ENCODE measurements around the gene MGAT1.
"Not testable (repeated sequence)": the region's sequence is repeated elsewhere in the genome, so short reads cannot be mapped to it uniquely, and the experiment has no call there.

MGAT1 gene

DNA sequence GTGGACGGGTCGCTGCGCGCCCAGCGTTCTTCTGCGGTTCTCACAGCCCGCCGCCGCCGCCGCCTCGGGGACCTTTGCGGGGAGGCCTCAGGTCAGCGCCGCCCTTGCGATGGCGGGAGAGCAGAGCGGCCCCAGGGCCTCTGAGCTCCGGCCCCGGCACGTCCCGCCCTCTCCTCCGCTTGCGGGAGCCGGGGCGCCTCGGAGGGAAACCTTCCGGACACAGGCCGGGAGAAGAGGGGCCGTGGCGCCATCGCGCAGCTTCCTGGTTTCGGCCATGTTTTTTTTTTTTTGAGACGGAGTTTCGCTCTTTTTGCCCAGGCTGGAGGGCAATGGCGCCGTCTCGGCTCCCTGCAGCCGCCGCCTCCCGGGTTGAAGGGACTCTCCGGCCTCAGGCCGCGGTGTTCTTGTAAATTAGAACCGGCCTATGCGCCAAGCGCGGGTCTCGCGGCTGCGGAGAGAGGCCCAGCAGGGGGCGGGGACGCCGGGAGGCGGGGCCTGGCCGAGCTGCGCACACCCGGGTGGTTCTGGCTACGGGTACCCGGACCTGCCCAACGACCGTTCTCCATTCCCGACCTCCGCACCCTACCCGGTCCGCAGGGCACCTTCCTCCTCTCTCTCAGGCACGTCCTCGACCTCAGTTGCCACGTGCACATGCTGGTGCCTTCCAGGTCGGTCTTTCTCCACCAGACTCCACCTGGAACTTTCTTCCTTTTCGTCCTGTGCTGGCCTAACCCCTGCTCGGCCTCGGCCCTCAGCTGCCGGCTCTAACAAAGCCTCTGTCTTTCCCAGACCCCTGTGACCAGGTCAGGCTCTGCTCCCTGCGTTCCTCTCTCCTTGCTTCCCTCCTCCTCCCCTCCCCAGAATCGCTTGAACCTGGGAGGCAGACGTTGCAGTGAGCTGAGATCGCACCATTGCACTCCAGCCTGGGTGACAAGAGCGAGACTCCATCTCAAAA is 28.8 kb upstream of the MGAT1 start:
- DNase-seq (ENCODE audit: low read depth): no peak
- peak overlapping the region; percentile 68 for H3K4me3 ChIP-seq (ENCODE audit: control insufficient read depth, low read depth, low read length)
- TF ChIP-seq, protein P1, sequence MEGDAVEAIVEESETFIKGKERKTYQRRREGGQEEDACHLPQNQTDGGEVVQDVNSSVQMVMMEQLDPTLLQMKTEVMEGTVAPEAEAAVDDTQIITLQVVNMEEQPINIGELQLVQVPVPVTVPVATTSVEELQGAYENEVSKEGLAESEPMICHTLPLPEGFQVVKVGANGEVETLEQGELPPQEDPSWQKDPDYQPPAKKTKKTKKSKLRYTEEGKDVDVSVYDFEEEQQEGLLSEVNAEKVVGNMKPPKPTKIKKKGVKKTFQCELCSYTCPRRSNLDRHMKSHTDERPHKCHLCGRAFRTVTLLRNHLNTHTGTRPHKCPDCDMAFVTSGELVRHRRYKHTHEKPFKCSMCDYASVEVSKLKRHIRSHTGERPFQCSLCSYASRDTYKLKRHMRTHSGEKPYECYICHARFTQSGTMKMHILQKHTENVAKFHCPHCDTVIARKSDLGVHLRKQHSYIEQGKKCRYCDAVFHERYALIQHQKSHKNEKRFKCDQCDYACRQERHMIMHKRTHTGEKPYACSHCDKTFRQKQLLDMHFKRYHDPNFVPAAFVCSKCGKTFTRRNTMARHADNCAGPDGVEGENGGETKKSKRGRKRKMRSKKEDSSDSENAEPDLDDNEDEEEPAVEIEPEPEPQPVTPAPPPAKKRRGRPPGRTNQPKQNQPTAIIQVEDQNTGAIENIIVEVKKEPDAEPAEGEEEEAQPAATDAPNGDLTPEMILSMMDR (IDR thresholded peaks at IDR 0.05; ENCODE audit: control insufficient read depth, insufficient read depth, low read depth, low read length, missing control alignments): no peak

DNA sequence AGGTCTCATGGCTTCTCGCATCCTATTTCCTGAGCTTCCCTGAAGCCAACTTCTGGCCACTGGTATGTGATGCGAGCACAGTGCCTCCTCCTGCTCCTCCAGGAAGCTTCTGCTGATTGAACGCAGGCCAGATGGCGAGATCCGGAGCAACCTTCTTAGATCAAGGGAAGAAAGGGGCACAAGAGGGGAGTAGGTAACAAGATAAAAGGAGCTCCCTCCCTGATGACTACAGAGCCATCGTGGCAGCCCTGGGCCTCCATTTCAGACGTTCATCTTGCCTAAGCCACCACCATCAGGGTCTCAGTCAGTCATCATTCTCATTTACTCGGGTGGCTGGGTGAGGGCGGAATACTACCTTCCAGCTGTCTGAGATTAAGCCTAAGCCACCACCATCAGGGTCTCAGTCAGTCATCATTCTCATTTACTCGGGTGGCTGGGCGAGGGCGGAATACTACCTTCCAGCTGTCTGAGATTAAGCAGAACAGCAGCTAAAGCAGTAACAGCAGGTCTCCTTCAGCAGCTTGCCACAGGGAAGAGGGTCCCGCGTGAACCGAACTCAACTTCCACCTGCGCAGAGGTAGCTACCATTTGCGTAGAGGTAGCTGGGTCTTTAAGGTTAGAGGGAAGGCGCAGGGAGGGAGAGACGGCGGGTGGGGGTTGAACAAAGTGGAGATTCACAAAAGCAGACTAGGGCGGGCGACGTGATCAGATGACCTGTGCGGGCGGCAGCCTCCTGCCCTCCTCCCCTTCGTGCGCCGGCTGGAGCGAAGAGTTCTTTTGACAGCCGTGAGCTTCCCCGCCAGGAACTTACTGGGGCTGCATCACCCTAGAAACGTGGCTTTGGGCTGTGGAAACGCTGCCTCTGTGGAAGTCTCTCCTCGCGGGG is 27.9 kb upstream of the MGAT1 start:
- H3K4me3 ChIP-seq (ENCODE audit: control insufficient read depth, low read depth, low read length): peak overlapping the region; percentile 68
- DNase-seq (ENCODE audit: low read depth): no peak

DNA sequence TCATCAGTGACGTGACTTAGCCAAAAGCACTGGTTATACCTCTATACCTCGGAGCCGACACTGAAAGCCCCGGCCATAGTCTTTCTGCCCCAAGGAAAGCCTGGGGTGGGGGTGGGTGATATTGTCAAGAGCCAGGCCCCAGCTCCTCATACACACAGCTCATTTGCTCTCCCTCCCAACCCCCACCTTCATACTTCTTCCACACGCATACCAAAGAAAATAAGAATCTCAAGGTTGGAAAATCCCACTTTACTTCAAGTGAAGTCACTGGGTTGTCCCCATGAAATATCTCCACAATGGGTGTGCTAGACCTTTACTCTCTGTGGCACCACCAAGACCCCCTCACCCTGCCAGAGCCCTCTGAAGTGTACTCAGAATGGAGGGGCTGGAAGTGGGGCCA is 27.1 kb upstream of the MGAT1 start:
- no peak overlapping the region for H3K4me3 ChIP-seq (ENCODE audit: control insufficient read depth, low read depth, low read length)
- TF ChIP-seq, protein P1 (IDR thresholded peaks at IDR 0.05; ENCODE audit: control insufficient read depth, insufficient read depth, low read depth, low read length, missing control alignments): no peak
- DNase-seq (ENCODE audit: low read depth): no peak

More for the DNA sequence above, 27.9 kb upstream of the MGAT1 start:
- TF ChIP-seq, protein P1 (IDR thresholded peaks at IDR 0.05; ENCODE audit: control insufficient read depth, insufficient read depth, low read depth, low read length, missing control alignments): no peak

DNA sequence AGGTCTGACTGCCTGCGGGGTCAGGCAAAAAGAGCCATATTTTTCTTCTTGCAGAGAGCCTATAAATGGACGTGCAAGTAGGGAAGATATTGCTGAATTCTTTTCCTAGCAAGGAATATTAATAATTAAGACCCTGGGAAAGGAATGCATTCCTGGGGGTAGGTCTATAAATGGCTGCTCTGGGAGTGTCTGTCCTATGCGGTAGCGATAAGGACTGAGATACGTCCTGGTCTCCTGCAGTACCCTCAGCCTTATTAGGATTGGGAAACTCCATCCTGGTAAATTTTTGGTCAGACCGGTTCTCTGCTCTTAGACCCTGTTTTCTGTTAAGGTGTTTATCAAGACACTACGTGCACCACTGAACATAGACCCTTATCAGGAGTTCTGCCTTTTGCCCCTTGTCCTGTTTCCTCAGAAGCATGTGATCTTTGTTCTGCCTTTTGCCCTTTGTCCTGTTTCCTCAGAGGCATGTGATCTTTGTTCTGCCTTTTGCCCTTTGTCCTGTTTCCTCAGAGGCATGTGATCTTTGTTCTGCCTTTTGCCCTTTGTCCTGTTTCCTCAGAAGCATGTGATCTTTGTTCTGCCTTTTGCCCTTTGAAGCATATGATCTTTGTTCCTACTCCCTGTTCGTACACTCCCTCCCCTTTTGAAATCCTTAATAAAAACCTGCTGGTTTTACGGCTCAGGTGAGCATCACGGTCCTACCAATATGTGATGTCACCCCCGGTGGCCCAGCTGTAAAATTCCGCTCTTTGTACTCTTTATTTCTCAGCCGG is 26.3 kb upstream of the MGAT1 start:
- H3K4me3 ChIP-seq (ENCODE audit: control insufficient read depth, low read depth, low read length); DNase-seq (ENCODE audit: low read depth): not testable (repeated sequence)

DNA sequence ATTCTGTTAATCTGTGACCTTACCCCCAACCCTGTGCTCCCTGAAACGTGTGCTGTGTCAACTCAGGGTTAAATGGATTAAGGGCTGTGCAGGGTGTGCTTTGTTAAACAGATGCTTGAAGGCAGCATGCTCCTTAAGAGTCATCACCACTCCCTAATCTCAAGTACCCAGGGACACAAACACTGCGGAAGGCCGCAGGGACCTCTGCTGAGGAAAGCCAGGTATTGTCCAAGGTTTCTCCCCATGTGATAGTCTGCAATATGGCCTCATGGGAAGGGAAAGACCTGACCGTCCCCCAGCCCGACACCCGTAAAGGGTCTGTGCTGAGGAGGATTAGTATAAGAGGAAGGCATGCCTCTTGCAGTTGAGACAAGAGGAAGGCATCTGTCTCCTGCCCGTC is 24.8 kb upstream of the MGAT1 start:
- not testable (repeated sequence) for H3K4me3 ChIP-seq (ENCODE audit: control insufficient read depth, low read depth, low read length); DNase-seq (ENCODE audit: low read depth)

DNA sequence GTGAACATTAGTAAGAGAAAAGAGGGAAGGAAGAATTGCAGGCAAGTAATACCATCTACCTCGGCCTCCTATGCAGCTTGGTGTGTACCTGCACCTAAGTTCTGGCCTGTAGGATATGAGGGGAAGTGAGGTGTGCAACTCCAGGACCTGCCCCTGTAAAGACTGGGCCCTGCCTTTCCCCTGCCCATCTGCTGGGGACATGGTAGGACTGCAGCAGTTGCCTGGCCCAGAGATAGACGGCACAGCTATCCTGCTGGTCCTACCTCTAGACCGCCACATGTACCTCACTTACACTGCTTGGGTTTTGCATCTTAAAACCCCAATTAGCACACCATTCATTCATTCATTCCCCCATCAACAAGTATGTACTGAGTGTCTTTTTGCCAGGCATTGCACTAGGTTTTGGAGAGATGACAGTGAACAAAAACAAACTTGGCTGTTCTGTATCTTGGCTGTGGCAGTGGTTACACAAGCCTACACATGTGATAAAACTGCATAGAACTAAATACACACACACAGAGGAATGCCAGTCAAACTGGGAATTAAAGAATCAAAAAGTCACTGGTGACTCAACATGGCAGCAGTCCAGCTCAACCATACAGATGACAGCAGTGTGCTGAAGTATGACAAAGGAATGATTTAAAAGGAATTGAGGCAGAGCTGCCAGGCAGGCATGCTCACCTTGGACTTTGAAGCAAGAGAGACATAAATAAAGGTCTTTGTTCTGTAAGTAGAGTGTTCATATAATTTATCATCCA is 23.3 kb upstream of the MGAT1 start:
- H3K4me3 ChIP-seq (ENCODE audit: control insufficient read depth, low read depth, low read length): no peak overlapping the region
- no peak for DNase-seq (ENCODE audit: low read depth)
- TF ChIP-seq, protein P1 (IDR thresholded peaks at IDR 0.05; ENCODE audit: control insufficient read depth, insufficient read depth, low read depth, low read length, missing control alignments): no peak
